Prostate gland (tissue), 2 donors: ENCODE data around the gene LUZP1. TPM values are rescaled to one million over a fixed set of nuclear protein-coding genes. Genes with fewer than 3 reads are reported as not detected.

ENCODE experiments used
- DNase-seq: peaks from one replicate; pipeline ENCODE4 v3.0.0-alpha.2; 2019; ENCODE audit warnings: low spot score
- H3K27ac ChIP-seq, 2 donors: fragments of 200-600 bp; sonication (generic); 2 replicates each; pipeline ENCODE4 v1.5.1; 2017 to 2019
- H3K27me3 ChIP-seq: fragments of 200-600 bp; sonication (generic); replicated peaks from 2 replicates; pipeline ENCODE4 v1.5.1; 2019; ENCODE audit not compliant: insufficient read depth
- H3K36me3 ChIP-seq, 2 donors: fragments of 200-600 bp; sonication (generic); 1 replicate in 1 of 2; 2 replicates in 1 of 2; pipeline versions ENCODE4 v1.5.1 to v1.8.1; 2017 to 2019
- H3K4me1 ChIP-seq: fragments of 200-600 bp; sonication (generic); replicated peaks from 2 replicates; pipeline ENCODE4 v1.5.1; 2019
- H3K4me3 ChIP-seq, 2 donors: fragments of 200-600 bp; sonication (generic); 2 replicates each; pipeline ENCODE4 v1.5.1; 2017 to 2019
- H3K9me3 ChIP-seq: fragments of 200-600 bp; sonication (generic); 2 replicates; pipeline ENCODE4 v1.5.1; 2017
- POLR2A ChIP-seq: fragments of 450-650 bp; IDR thresholded peaks from one replicate; pipeline ENCODE4 v1.6.1; 2016; ENCODE audit warnings: antibody characterized with exemption, mild to moderate bottlenecking
- POLR2AphosphoS5 ChIP-seq: sonication (generic); formaldehyde crosslinking; IDR thresholded peaks from one replicate; pipeline ENCODE4 v1.6.1; 2017; ENCODE audit warnings: antibody characterized with exemption
- WGBS: methylation state at CpG from one replicate; pipeline ENCODE4 v1.1.5; 2018; 5-methylcytosine and 5-hydroxymethylcytosine counted together
- intact Hi-C: fragments of 100-400 bp; cut with DNase I; formaldehyde crosslinking; loops from one replicate; pipeline ENCODE4 v1.14.2; 2022
- total RNA-seq, 2 donors: library from RNA; depleted of rRNA; stranded (reverse); fragments of >200 nt; gene quantifications; one replicate each; pipeline ENCODE4 v1.1.0, GENCODE V29; 2016
- TF ChIP-seq, protein P1 (sequence below), 4 experiments: fragments of 200-600 bp in 2 of 4; fragments of 450-650 bp in 2 of 4; sonication (generic) in 2 of 4; IDR thresholded peaks; 1 replicate in 3 of 4; 2 replicates in 1 of 4; pipeline ENCODE4 v1.5.1; 2016 to 2019; ENCODE audit warnings: antibody characterized with exemption in 4 of 4, mild to moderate bottlenecking in 2 of 4, moderate library complexity in 2 of 4

LUZP1 gene
- total RNA-seq, 2 donors from 2014 or later = 16.9 to 17.5 TPM

DNA sequence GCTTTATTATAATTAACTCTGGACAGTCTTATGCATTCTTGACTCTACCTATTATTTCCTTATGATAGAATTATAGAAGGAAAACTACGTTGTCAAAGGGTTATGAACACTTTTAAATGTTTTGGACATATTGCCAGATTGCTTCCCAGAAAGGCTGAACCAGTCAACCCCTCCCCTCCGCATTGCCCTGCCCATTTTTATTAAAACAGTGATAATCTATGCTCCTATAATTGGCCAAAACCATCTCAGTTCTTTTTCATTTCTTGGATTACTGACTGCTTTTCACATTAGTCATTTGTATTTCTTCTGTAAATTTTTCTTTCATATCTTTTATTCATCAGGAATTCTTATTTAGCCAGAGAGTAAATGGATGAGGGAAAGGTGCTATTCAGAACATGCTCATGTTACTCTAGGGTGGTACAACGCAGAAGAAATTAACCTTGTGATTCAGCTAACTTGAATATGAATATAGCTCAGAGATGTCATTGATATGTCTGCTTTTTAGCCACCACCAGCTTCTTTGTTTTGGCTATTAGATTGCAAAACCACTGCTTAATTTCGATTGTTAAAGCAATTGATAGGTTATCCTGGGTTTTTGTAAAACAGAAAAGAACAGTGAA lies 117.3 kb downstream of the LUZP1 start:
- WGBS = 82% methylated on average over 4 of the region's 4 CpGs
- intact Hi-C loops = no loop called here
- Histone ChIP-seq H3K27ac (no peak overlapping the region), H3K9me3 (no peaks in the 10 kb centered on the region), H3K27me3 (no peaks in the 10 kb centered on the region), H3K36me3 (no peaks in the 10 kb centered on the region), H3K4me1 (no peaks in the 10 kb centered on the region), H3K4me3 (no peak overlapping the region)
- TF ChIP-seq POLR2A (no peak), POLR2AphosphoS5 (no peak)
- TF ChIP-seq, protein P1, sequence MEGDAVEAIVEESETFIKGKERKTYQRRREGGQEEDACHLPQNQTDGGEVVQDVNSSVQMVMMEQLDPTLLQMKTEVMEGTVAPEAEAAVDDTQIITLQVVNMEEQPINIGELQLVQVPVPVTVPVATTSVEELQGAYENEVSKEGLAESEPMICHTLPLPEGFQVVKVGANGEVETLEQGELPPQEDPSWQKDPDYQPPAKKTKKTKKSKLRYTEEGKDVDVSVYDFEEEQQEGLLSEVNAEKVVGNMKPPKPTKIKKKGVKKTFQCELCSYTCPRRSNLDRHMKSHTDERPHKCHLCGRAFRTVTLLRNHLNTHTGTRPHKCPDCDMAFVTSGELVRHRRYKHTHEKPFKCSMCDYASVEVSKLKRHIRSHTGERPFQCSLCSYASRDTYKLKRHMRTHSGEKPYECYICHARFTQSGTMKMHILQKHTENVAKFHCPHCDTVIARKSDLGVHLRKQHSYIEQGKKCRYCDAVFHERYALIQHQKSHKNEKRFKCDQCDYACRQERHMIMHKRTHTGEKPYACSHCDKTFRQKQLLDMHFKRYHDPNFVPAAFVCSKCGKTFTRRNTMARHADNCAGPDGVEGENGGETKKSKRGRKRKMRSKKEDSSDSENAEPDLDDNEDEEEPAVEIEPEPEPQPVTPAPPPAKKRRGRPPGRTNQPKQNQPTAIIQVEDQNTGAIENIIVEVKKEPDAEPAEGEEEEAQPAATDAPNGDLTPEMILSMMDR (IDR thresholded peaks at IDR 0.05) = no peak
- no peak for DNase-seq

DNA sequence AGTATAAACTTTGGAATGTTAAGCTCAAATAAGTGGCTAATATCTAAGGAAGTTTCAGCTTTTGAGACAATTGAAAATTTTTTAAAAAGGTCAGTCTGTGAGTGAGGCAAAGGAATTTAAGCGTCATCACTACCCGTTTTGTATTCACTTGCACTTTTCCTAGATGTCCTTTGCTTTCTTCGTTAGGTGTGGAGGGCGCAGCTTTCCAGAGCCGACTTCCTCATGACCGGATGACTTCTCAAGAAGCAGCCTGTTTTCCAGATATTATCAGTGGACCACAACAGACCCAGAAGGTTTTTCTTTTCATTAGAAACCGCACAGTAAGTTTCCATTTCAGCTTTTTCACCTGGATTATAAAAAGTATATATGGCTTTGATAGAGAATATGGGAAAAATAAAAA lies 118.5 kb downstream of the LUZP1 start:
- WGBS = 67% methylated on average over 7 of the region's 7 CpGs
- TF ChIP-seq POLR2A (no peak), POLR2AphosphoS5 (no peak)
- TF ChIP-seq, protein P1 (IDR thresholded peaks at IDR 0.05) = no peak
- no peaks in the 10 kb centered on the region for H3K36me3 ChIP-seq
- intact Hi-C loops = no loop called here
- H3K27me3 ChIP-seq = no peaks in the 10 kb centered on the region
- H3K4me3 ChIP-seq = no peak overlapping the region
- DNase-seq = no peak
- no peak overlapping the region for H3K27ac ChIP-seq
- H3K9me3 ChIP-seq = no peaks in the 10 kb centered on the region
- no peaks in the 10 kb centered on the region for H3K4me1 ChIP-seq

DNA sequence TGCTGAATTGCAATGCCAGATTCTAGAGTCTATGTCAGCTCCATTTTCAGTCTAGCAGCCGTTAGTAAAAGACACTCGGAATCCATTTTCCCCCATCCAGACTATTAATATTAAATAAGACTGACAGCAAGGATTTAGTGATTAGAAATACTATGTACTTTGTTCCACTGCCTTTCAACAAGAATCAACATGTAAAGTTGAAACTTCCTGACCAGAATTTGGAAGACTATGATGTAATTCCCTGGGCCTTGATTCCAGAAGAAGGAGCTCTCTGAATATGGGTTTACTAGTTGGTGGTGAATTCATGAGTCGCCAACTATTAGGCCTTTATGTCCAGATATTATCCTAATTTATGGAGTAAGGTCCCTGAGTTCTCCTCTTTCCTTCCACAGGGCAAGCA lies 124.6 kb downstream of the LUZP1 start:
- DNase-seq = no peak
- H3K4me1 ChIP-seq = no peaks in the 10 kb centered on the region
- intact Hi-C loops = no loop called here
- H3K4me3 ChIP-seq = no peak overlapping the region
- TF ChIP-seq, protein P1 (IDR thresholded peaks at IDR 0.05) = no peak
- TF ChIP-seq POLR2AphosphoS5 = no peak
- 49% methylated on average over 3 of the region's 3 CpGs for WGBS
- no peaks in the 10 kb centered on the region for H3K9me3 ChIP-seq
- no peak overlapping the region for H3K27ac ChIP-seq
- H3K36me3 ChIP-seq = no peaks in the 10 kb centered on the region
- H3K27me3 ChIP-seq = no peaks in the 10 kb centered on the region

DNA sequence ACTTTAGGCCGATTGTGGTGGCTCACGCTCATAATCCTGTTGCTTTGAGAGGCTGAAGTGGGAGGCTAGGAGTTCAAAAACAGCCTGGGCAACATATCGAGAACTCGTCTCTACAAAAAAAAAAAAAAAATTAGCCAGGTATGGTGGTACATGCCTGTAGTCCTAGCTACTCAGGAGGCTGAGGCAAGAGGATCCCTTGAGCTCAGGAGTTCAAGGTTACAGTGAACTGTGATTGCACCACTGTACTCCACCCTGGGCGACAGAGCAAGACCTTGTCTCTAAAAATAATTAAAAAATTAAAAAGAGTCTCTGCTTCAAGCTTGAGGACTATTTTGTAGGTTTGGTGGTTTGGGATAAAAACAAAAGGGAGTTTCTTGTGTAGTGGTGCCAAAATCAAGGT lies 128.1 kb downstream of the LUZP1 start:
- 93% methylated on average over 5 of the region's 5 CpGs for WGBS
- TF ChIP-seq POLR2A (no peak), POLR2AphosphoS5 (no peak)
- TF ChIP-seq, protein P1 (IDR thresholded peaks at IDR 0.05) = no peak
- H3K4me1 ChIP-seq = no peaks in the 10 kb centered on the region

DNA sequence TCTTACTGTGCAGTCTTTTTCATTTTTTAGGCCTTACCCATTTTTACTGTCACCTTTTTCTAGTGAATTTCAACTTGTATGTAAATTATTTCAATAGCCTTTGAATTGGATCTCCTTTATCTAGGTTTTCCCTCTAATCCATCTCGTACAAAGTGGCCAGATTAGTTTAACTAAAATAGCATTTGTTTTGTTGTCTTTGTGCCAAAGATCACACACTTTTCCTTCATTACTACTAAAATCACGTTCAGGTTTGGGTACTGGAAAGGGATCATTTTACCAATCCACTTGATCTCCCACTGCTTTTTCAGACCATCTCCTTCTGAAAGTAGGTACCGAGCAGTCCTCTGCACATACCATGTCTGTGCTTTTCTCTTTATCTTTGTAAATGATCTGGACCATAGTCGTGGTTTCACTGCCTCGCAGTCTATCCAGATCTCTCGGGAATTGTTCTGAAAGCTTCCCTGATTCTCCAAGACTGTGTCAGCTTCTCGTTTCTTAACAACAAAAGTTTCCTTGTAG lies 129.3 kb downstream of the LUZP1 start:
- no peak overlapping the region for H3K27ac ChIP-seq
- WGBS = 62% methylated on average over 7 of the region's 7 CpGs
- no peaks in the 10 kb centered on the region for H3K4me1 ChIP-seq
- no peak for DNase-seq
- H3K27me3 ChIP-seq = no peaks in the 10 kb centered on the region
- no peaks in the 10 kb centered on the region for H3K36me3 ChIP-seq
- no peak for TF ChIP-seq POLR2AphosphoS5
- no peak for TF ChIP-seq POLR2A
- TF ChIP-seq, protein P1 (IDR thresholded peaks at IDR 0.05) = no peak
- intact Hi-C loops = no loop called here
- no peak overlapping the region for H3K4me3 ChIP-seq
- no peaks in the 10 kb centered on the region for H3K9me3 ChIP-seq

More for the DNA sequence above, 128.1 kb downstream of the LUZP1 start:
- no peaks in the 10 kb centered on the region for H3K9me3 ChIP-seq
- DNase-seq = no peak
- intact Hi-C loops = no loop called here
- H3K36me3 ChIP-seq = no peaks in the 10 kb centered on the region
- no peaks in the 10 kb centered on the region for H3K27me3 ChIP-seq
- H3K27ac ChIP-seq = no peak overlapping the region
- no peak overlapping the region for H3K4me3 ChIP-seq
